HepG2 (cell line): ENCODE measurements around the gene PLA2G4D. TPM values are rescaled to one million over a fixed set of nuclear protein-coding genes. Genes with fewer than 3 reads are reported as not detected.

Source experiments
- ATAC-seq: fragments of 200-7000 bp; cut with Tn5 transposase; 3 replicates; pipeline ENCODE4 v1.9.1; 2020; ENCODE audit warnings: mild to moderate bottlenecking, moderate library complexity
- BruUV-seq: library from RNA; stranded (reverse); fragments of 400-500 nt; replicated peaks from 2 replicates; lab custom pipeline; 2021; lab: Mats Ljungman, UMichigan
- CTCF ChIA-PET: fragments of 300-600 bp; formaldehyde crosslinking; extraction: SDS; loops from one replicate; lab custom pipeline; 2021; ENCODE audit warnings: low total read pairs, inconsistent platforms, low intra/inter-chr PET ratio; lab: Yijun Ruan, JAX
- POLR2A ChIA-PET: fragments of 350-600 bp; sonication (Branson Sonifier 250); formaldehyde crosslinking; loops from one replicate; lab custom pipeline; 2020; ENCODE audit warnings: antibody characterized with exemption, inconsistent platforms; lab: Yijun Ruan, JAX
- DNase-seq: peaks from one replicate; pipeline ENCODE4 v3.0.0-alpha.2; 2015; ENCODE audit warnings: low spot score
- FAIRE-seq: peaks from 3 replicates; lab custom pipeline; 2011; peaks lifted over from hg19 to GRCh38; lab: Jason Lieb, UNC
- H2AFZ ChIP-seq: one replicate; pipeline ENCODE4 v1.6.1; 2011; ENCODE audit warnings: low read length, inconsistent platforms
- H3K27ac ChIP-seq: fragments of 300-600 bp; 3 replicates; pipeline ENCODE4 v1.8.0; 2011; ENCODE audit warnings: mixed run types, mild to moderate bottlenecking, mixed read lengths, low read length, inconsistent platforms; ENCODE audit not compliant: insufficient read depth; ENCODE audit errors: extremely low read length
- H3K27me3 ChIP-seq, 2 experiments: fragments of 200-600 bp in 1 of 2; 2 replicates in 1 of 2; 3 replicates in 1 of 2; pipeline versions ENCODE4 v1.6.0 to v1.8.0; 2011; ENCODE audit warnings: low read length in 2 of 2, mild to moderate bottlenecking in 2 of 2, moderate library complexity in 2 of 2, inconsistent platforms in 1 of 2; ENCODE audit not compliant: insufficient read depth in 2 of 2, control insufficient read depth in 1 of 2
- H3K36me3 ChIP-seq, 2 experiments: fragments of 200-600 bp in 1 of 2; replicated peaks in 1 of 2; 2 replicates in 1 of 2; 3 replicates in 1 of 2; pipeline versions ENCODE4 v1.5.1 to v1.8.0; 2011; ENCODE audit warnings: low read length in 2 of 2, inconsistent platforms in 1 of 2; ENCODE audit not compliant: insufficient read depth in 2 of 2, control insufficient read depth in 1 of 2
- H3K4me1 ChIP-seq: 2 replicates; pipeline ENCODE4 v1.5.1; 2012; ENCODE audit warnings: low read length, inconsistent platforms; ENCODE audit not compliant: insufficient read depth
- H3K4me2 ChIP-seq: 2 replicates; pipeline ENCODE4 v1.6.0; 2011; ENCODE audit warnings: low read depth, low read length, inconsistent platforms
- H3K4me3 ChIP-seq, 3 experiments: fragments of 200-600 bp in 1 of 3; sonication (generic), shearing (Covaris generic) in 1 of 3; replicated peaks in 1 of 3; 2 replicates each; pipeline ENCODE4 v1.5.1; 2011 to 2016; ENCODE audit warnings: low read length in 3 of 3, inconsistent platforms in 2 of 3, low read depth in 2 of 3, mild to moderate bottlenecking in 2 of 3, control low read depth in 1 of 3, mixed read lengths in 1 of 3; ENCODE audit not compliant: insufficient read depth in 1 of 3
- H3K79me2 ChIP-seq: one replicate; pipeline ENCODE4 v1.6.1; 2011; ENCODE audit warnings: low read length, inconsistent platforms; ENCODE audit not compliant: insufficient read depth
- H3K9ac ChIP-seq: 2 replicates; pipeline ENCODE4 v1.6.0; 2011; ENCODE audit warnings: mild to moderate bottlenecking, low read depth, low read length, inconsistent platforms; ENCODE audit not compliant: insufficient read depth
- H3K9me3 ChIP-seq: 2 replicates; pipeline ENCODE4 v1.5.1; 2012; ENCODE audit warnings: mild to moderate bottlenecking, low read length
- H4K20me1 ChIP-seq: 2 replicates; pipeline ENCODE4 v1.6.0; 2011; ENCODE audit warnings: inconsistent platforms, mild to moderate bottlenecking, low read length, moderate library complexity; ENCODE audit not compliant: insufficient read depth
- DMAP1 ChIP-seq: IDR thresholded peaks from 2 replicates; pipeline ENCODE4 v1.6.1; 2016
- MAFK ChIP-seq, 2 experiments: IDR thresholded peaks in 1 of 2; conservative IDR thresholded peaks in 1 of 2; 2 replicates each; pipeline ENCODE4 v1.6.1; 2011; ENCODE audit warnings: improper control_type of control experiment in 2 of 2, low read length in 2 of 2
- NFYC ChIP-seq: IDR thresholded peaks from 2 replicates; pipeline ENCODE4 v1.6.1; 2016; ENCODE audit warnings: missing genetic modification reagents, missing compliant biosample characterization
- PHF21A ChIP-seq: sonication (generic); formaldehyde crosslinking; IDR thresholded peaks from 2 replicates; pipeline ENCODE4 v1.5.0; 2020; ENCODE audit warnings: mild to moderate bottlenecking, missing genetic modification reagents
- REPIN1 ChIP-seq: sonication (generic); formaldehyde crosslinking; IDR thresholded peaks from 2 replicates; pipeline ENCODE4 v1.8.0; 2022; ENCODE audit warnings: missing genetic modification reagents, low read depth, mild to moderate bottlenecking, borderline replicate concordance
- SMC3 ChIP-seq: IDR thresholded peaks from 2 replicates; pipeline ENCODE4 v1.6.1; 2011; ENCODE audit warnings: low read length, improper control_type of control experiment
- STAG1 ChIP-seq: sonication (generic); formaldehyde crosslinking; IDR thresholded peaks from 2 replicates; pipeline ENCODE4 v1.4.0; 2020; ENCODE audit warnings: missing genetic modification reagents
- ZBTB3 ChIP-seq: sonication (generic); formaldehyde crosslinking; IDR thresholded peaks from 2 replicates; pipeline ENCODE4 v1.4.0; 2020; ENCODE audit warnings: low read depth, mild to moderate bottlenecking, moderate library complexity, missing genetic modification reagents, borderline replicate concordance
- ZNF570 ChIP-seq: sonication (generic); formaldehyde crosslinking; IDR thresholded peaks from 2 replicates; pipeline ENCODE4 v1.4.0; 2020; ENCODE audit warnings: mild to moderate bottlenecking, missing genetic modification reagents, borderline replicate concordance
- ZNF639 ChIP-seq: conservative IDR thresholded peaks from 2 replicates; pipeline ENCODE4 v1.6.1; 2018; ENCODE audit warnings: missing genetic modification reagents
- ZNF780A ChIP-seq: sonication (generic); formaldehyde crosslinking; IDR thresholded peaks from 2 replicates; pipeline ENCODE4 v1.8.0; 2022; ENCODE audit warnings: mild to moderate bottlenecking, missing genetic modification reagents, moderate library complexity
- ZNF790 ChIP-seq: sonication (generic); formaldehyde crosslinking; IDR thresholded peaks from 2 replicates; pipeline ENCODE4 v1.8.0; 2022; ENCODE audit warnings: missing genetic modification reagents, mild to moderate bottlenecking, borderline replicate concordance
- ZSCAN30 ChIP-seq: sonication (generic); formaldehyde crosslinking; IDR thresholded peaks from 2 replicates; pipeline ENCODE4 v1.5.0; 2020; ENCODE audit warnings: mild to moderate bottlenecking, missing genetic modification reagents
- WGBS: methylation state at CpG from one replicate; pipeline ENCODE4 v1.1.6; 2017; ENCODE audit warnings: low lambda C conversion rate; 5-methylcytosine and 5-hydroxymethylcytosine counted together
- in situ Hi-C: cut with HindIII; loops from 2 replicates; pipeline ENCODE4 v1.10.0; 2017; ENCODE audit warnings: low pct_unique_long_range_greater_than_20kb; ENCODE audit not compliant: extremely low pct_ligation_motif_present
- intact Hi-C: fragments of 100-400 bp; cut with micrococcal nuclease; formaldehyde crosslinking; loops from one replicate; pipeline ENCODE4 v1.10.0; 2022; ENCODE audit not compliant: unreplicated experiment
- polyA plus RNA-seq, 8 experiments: library from polyadenylated mRNA; depleted of rRNA in 3 of 8; stranded (reverse) in 7 of 8; unstranded in 1 of 8; fragments of >200 nt; fragmentation: Illumina TruSeq in 4 of 8; extraction: Trizol in 4 of 8; gene quantifications; 2 replicates each; pipeline versions ENCODE4 v1.2.1 to v1.2.3, GENCODE V29; 2011 to 2016; ENCODE audit warnings: low read depth in 4 of 8, missing spikeins in 1 of 8, mixed read lengths in 1 of 8; ENCODE audit not compliant: insufficient read depth in 1 of 8
- total RNA-seq, 5 experiments: library from RNA; depleted of rRNA; stranded (reverse); fragments of >200 nt; fragmentation: Illumina TruSeq; extraction: Trizol; gene quantifications; 2 replicates each; pipeline ENCODE4 v1.2.3, GENCODE V29; 2016; ENCODE audit warnings: low read depth in 1 of 5
- TF ChIP-seq, protein P1 (sequence below): sonication (generic); formaldehyde crosslinking; IDR thresholded peaks from 2 replicates; pipeline ENCODE4 v1.5.0; 2020; ENCODE audit warnings: mild to moderate bottlenecking, missing genetic modification reagents, moderate library complexity
- TF ChIP-seq, protein P2 (sequence below): sonication (generic); formaldehyde crosslinking; IDR thresholded peaks from 2 replicates; pipeline ENCODE4 v1.8.1; 2022; ENCODE audit warnings: mild to moderate bottlenecking, missing genetic modification reagents

PLA2G4D gene
- total and polyA plus RNA-seq, 2 of the 13 experiments (the other 11 are each of a cell fraction or from before 2014, with no cell fraction given), result 0.04 to 0.21 TPM

DNA sequence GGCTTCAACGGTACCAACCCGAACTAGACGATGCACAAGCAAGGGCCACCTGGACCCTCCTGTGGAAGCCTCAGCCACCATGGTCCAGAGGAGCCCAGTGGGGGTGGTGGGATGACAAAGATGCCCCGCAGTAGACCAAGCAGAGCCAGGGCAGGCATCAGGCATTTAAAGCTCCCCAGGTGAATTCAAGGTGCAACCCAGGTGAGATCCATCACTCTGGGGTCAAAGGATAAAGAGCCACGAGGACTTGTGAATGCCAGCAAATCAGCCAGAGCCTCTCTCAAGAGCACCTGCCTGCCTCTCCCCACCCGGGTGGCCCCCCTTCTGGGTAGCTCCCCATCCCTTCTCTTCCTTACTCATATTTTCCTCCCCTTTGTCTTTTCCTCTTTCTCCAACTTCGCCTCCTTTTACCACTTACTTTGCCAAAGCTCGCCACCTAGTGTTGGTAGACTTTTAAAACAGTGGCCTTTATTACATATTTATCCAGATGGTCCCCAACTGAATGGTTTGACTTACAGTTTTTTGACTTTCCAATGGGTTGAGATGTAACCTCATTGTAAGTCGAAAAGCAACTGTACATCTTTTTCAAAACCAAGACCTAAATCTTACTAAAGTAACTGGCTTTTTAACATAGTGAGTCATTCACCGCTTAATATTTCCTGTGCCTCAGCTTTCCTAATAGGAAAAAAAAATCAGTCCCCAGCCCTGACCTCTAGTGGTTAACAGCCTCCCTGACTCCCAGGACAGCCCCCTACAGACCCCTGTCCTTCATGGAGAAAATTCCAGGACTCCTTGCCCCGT, 43.3 kb upstream of the PLA2G4D start:
- no peaks in the 10 kb centered on the region for H3K79me2 ChIP-seq
- POLR2A ChIA-PET, result no interaction called here
- BruUV-seq, result no TSS peak
- H3K36me3 ChIP-seq, result no peaks in the 10 kb centered on the region
- peaks cover 24% of the 10 kb centered on the region for H3K9me3 ChIP-seq
- intact Hi-C loops (loop anchor here (5.0 kb wide), 1 partner anchor 70 kb away; no protein-coding TSS in a partner anchor), in situ Hi-C loops (loop anchor here (5.0 kb wide), 2 partner anchors 70 to 150 kb away; no protein-coding TSS in a partner anchor)
- TF ChIP-seq MAFK (conservative IDR thresholded peaks at IDR 0.05 in 1 of 2, IDR thresholded peaks at IDR 0.05 in 1 of 2; ENCODE audit: low read length in 2 of 2) (no peak), ZSCAN30 (no peak), PHF21A (CRISPR knock-in tag) (no peak), REPIN1 (no peak), ZNF570 (CRISPR knock-in tag) (no peak), ZNF639 (CRISPR knock-in tag) (no peak), STAG1 (peak; percentile 50), NFYC (CRISPR knock-in tag) (no peak), SMC3 (peak; percentile 34; the same call in 1 of the 2 replicates), ZNF780A (CRISPR knock-in tag) (no peak), ZBTB3 (CRISPR knock-in tag) (no peak), ZNF790 (CRISPR knock-in tag) (no peak), DMAP1 (CRISPR knock-in tag) (no peak)
- TF ChIP-seq, protein P1, sequence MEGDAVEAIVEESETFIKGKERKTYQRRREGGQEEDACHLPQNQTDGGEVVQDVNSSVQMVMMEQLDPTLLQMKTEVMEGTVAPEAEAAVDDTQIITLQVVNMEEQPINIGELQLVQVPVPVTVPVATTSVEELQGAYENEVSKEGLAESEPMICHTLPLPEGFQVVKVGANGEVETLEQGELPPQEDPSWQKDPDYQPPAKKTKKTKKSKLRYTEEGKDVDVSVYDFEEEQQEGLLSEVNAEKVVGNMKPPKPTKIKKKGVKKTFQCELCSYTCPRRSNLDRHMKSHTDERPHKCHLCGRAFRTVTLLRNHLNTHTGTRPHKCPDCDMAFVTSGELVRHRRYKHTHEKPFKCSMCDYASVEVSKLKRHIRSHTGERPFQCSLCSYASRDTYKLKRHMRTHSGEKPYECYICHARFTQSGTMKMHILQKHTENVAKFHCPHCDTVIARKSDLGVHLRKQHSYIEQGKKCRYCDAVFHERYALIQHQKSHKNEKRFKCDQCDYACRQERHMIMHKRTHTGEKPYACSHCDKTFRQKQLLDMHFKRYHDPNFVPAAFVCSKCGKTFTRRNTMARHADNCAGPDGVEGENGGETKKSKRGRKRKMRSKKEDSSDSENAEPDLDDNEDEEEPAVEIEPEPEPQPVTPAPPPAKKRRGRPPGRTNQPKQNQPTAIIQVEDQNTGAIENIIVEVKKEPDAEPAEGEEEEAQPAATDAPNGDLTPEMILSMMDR, result peak; percentile 53
- TF ChIP-seq, protein P2, sequence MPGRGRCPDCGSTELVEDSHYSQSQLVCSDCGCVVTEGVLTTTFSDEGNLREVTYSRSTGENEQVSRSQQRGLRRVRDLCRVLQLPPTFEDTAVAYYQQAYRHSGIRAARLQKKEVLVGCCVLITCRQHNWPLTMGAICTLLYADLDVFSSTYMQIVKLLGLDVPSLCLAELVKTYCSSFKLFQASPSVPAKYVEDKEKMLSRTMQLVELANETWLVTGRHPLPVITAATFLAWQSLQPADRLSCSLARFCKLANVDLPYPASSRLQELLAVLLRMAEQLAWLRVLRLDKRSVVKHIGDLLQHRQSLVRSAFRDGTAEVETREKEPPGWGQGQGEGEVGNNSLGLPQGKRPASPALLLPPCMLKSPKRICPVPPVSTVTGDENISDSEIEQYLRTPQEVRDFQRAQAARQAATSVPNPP, result no peak
- no peak for FAIRE-seq
- no peak overlapping the region for H2AFZ ChIP-seq
- no peak overlapping the region for H3K4me2 ChIP-seq
- H4K20me1 ChIP-seq, result no peaks in the 10 kb centered on the region
- no peak overlapping the region for H3K27ac ChIP-seq
- CTCF ChIA-PET, result interaction anchor here (1.1 to 1.4 kb wide), 2 partner anchors 71 to 148 kb away, joined by 4 to 6 read pairs; no protein-coding TSS in a partner anchor
- peaks cover 81% of the 10 kb centered on the region for H3K4me1 ChIP-seq
- H3K27me3 ChIP-seq, result no peaks in the 10 kb centered on the region
- no peak for ATAC-seq
- H3K4me3 ChIP-seq, result no peak overlapping the region
- DNase-seq, result peak; percentile 48
- 46% methylated on average over 10 of the region's 11 CpGs for WGBS
- no peak overlapping the region for H3K9ac ChIP-seq
